Measurements from ENCODE around the gene UBE2M.

GRCh38 chr19:58518256-58519086 is 39.9 kb downstream of the UBE2M start:
- TF ChIP-seq CTCF (conservative IDR thresholded peaks at IDR 0.05) (no peak), ZFX (IDR thresholded peaks at IDR 0.05) (no peak)

Measured in C4-2B (cell line).